Smooth muscle cell (in vitro differentiated cells): ENCODE measurements around the gene NEK10. TPM values are rescaled to one million over a fixed set of nuclear protein-coding genes. Genes with fewer than 3 reads are reported as not detected.

ENCODE experiments used
- DNase-seq: peaks from one replicate; lab custom pipeline; 2025; ENCODE audit not compliant: unreplicated experiment; lab: John Stamatoyannopoulos, UW
- H2AFZ ChIP-seq: fragments of 200-600 bp; sonication (generic); 2 replicates; pipeline ENCODE4 v1.6.0; 2016; ENCODE audit warnings: antibody characterized with exemption, low read depth, mild to moderate bottlenecking
- H3F3A ChIP-seq: fragments of 200-600 bp; sonication (generic); 2 replicates; pipeline ENCODE4 v1.6.0; 2017; ENCODE audit warnings: antibody characterized with exemption, low read depth
- H3K27ac ChIP-seq: fragments of 200-600 bp; sonication (generic); 2 replicates; pipeline ENCODE4 v1.5.1; 2016; ENCODE audit warnings: low read depth, mild to moderate bottlenecking
- H3K27me3 ChIP-seq: fragments of 200-600 bp; sonication (generic); 2 replicates; pipeline ENCODE4 v1.6.1; 2016; ENCODE audit warnings: low read depth, mild to moderate bottlenecking
- H3K36me3 ChIP-seq: fragments of 200-600 bp; sonication (generic); 2 replicates; pipeline ENCODE4 v1.5.1; 2016; ENCODE audit warnings: low read depth
- H3K4me1 ChIP-seq: fragments of 200-600 bp; sonication (generic); 2 replicates; pipeline ENCODE4 v1.5.1; 2016; ENCODE audit warnings: low read depth
- H3K4me2 ChIP-seq: fragments of 200-600 bp; sonication (generic); 2 replicates; pipeline ENCODE4 v1.6.0; 2016; ENCODE audit warnings: mild to moderate bottlenecking
- H3K4me3 ChIP-seq: fragments of 200-600 bp; sonication (generic); 2 replicates; pipeline ENCODE4 v1.5.1; 2016; ENCODE audit warnings: mild to moderate bottlenecking
- H3K79me2 ChIP-seq: fragments of 200-600 bp; sonication (generic); 2 replicates; pipeline ENCODE4 v1.6.0; 2016; ENCODE audit warnings: low read depth, mild to moderate bottlenecking
- H3K9ac ChIP-seq: fragments of 200-600 bp; sonication (generic); 2 replicates; pipeline ENCODE4 v1.6.0; 2016; ENCODE audit warnings: low read depth
- H3K9me3 ChIP-seq: fragments of 200-600 bp; sonication (generic); replicated peaks from 2 replicates; pipeline ENCODE4 v1.5.1; 2016; ENCODE audit warnings: low read depth
- H4K20me1 ChIP-seq: fragments of 200-600 bp; sonication (generic); 2 replicates; pipeline ENCODE4 v1.6.0; 2016; ENCODE audit warnings: low read depth
- WGBS: methylation state at CpG from one replicate; pipeline ENCODE4 v1.1.7; 2016; ENCODE audit warnings: low lambda C conversion rate; 5-methylcytosine and 5-hydroxymethylcytosine counted together
- polyA plus RNA-seq: library from polyadenylated mRNA; unstranded; fragments of >200 nt; fragmentation: Nextera tagmentation; extraction: Ambion mirVana; gene quantifications from 2 replicates; pipeline ENCODE4 v1.2.1, GENCODE V29; 2016
- total RNA-seq: library from RNA; depleted of rRNA; stranded (reverse); fragments of >200 nt; gene quantifications from 2 replicates; pipeline ENCODE4 v1.2.3, GENCODE V29; 2014
- TF ChIP-seq, protein P1 (sequence below): fragments of 200-600 bp; sonication (generic); IDR thresholded peaks from 2 replicates; pipeline ENCODE4 v1.5.1; 2017; ENCODE audit warnings: borderline replicate concordance, mild to moderate bottlenecking, antibody characterized with exemption; ENCODE audit not compliant: insufficient read depth, poor library complexity, severe bottlenecking

Gene NEK10
- total and polyA plus RNA-seq, 2 experiments from 2014 or later: 2.7 TPM; not detected in 1

DNA sequence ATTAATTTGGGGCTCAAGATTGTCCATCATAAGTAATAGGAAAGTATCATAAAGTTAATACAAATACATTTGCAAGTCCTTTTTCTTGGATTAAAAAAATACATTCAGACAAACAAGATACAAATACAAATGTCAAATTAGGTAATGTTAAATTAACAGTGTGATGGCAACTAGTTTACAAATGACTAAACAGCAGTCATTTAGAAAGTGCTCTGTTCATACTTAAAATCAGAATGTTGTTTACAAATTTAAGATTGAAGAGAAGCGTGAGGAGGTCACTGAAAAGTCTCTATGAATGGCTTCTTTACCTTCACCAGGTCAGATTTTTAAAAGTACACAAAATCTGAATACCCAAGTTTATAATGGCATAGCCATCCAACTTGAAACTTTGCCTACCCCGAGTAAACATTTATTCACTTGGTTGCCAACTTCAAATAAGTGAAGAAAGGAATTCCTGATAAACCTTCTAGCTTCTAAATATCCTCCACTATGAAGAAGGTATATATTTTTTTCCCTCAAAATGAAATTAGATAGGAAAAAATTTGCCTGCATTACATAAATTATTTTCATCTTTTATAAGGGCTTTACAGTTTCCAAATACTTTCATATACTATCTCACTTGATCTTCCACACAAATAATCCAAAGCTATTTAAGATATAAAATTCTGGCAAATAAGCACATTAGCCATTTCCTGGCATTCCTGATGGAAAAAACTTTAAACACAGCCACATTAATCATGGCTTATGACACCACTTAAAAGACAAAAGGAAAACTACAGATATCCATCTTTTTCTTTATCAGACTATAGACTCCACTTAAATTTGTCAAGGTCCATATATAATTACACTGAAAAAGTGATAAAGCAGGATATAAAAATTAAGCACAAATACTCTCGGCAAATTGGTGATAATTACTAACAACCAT is 11.5 kb upstream of the NEK10 start:
- Histone ChIP-seq H3K9ac (no peak overlapping the region), H3K9me3 (no peaks in the 10 kb centered on the region), H3K4me3 (no peak overlapping the region), H3K27ac (no peak overlapping the region), H3K4me1 (no peaks in the 10 kb centered on the region), H2AFZ (no peak overlapping the region), H3K36me3 (peaks cover 39% of the 10 kb centered on the region), H3F3A (no peaks in the 10 kb centered on the region), H3K27me3 (no peaks in the 10 kb centered on the region), H3K79me2 (no peaks in the 10 kb centered on the region), H4K20me1 (no peaks in the 10 kb centered on the region), H3K4me2 (no peak overlapping the region)
- WGBS: 95% methylated on average over 3 of the region's 3 CpGs
- DNase-seq: no peak
- TF ChIP-seq, protein P1, sequence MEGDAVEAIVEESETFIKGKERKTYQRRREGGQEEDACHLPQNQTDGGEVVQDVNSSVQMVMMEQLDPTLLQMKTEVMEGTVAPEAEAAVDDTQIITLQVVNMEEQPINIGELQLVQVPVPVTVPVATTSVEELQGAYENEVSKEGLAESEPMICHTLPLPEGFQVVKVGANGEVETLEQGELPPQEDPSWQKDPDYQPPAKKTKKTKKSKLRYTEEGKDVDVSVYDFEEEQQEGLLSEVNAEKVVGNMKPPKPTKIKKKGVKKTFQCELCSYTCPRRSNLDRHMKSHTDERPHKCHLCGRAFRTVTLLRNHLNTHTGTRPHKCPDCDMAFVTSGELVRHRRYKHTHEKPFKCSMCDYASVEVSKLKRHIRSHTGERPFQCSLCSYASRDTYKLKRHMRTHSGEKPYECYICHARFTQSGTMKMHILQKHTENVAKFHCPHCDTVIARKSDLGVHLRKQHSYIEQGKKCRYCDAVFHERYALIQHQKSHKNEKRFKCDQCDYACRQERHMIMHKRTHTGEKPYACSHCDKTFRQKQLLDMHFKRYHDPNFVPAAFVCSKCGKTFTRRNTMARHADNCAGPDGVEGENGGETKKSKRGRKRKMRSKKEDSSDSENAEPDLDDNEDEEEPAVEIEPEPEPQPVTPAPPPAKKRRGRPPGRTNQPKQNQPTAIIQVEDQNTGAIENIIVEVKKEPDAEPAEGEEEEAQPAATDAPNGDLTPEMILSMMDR: no peak

DNA sequence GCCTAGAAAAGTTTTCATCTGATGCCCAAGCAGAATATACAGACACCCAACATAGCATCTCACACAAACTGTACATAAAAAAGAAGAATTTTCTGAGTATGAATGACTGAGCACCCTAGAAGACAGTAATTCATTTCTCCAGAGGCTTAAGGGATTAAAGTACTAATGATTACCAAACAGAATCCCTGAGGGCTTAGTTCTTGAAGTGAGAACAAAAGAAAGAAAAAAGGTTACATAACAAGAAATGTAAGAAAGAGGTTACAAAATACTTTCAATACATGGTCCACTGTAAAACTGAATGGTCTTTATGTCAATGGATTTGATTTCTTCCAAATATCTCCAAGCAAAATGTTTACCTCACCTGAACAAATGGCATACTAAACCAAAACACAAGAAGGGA is 9.1 kb upstream of the NEK10 start:
- Histone ChIP-seq H3K36me3 (peaks cover 28% of the 10 kb centered on the region), H3K4me3 (no peak overlapping the region), H3K27ac (no peak overlapping the region), H3K79me2 (no peaks in the 10 kb centered on the region), H4K20me1 (no peaks in the 10 kb centered on the region), H3K9me3 (no peaks in the 10 kb centered on the region), H3K27me3 (no peaks in the 10 kb centered on the region), H3K4me1 (no peaks in the 10 kb centered on the region), H3F3A (no peaks in the 10 kb centered on the region), H3K9ac (no peak overlapping the region), H3K4me2 (no peak overlapping the region), H2AFZ (no peak overlapping the region)
- TF ChIP-seq, protein P1: no peak
- DNase-seq: no peak

DNA sequence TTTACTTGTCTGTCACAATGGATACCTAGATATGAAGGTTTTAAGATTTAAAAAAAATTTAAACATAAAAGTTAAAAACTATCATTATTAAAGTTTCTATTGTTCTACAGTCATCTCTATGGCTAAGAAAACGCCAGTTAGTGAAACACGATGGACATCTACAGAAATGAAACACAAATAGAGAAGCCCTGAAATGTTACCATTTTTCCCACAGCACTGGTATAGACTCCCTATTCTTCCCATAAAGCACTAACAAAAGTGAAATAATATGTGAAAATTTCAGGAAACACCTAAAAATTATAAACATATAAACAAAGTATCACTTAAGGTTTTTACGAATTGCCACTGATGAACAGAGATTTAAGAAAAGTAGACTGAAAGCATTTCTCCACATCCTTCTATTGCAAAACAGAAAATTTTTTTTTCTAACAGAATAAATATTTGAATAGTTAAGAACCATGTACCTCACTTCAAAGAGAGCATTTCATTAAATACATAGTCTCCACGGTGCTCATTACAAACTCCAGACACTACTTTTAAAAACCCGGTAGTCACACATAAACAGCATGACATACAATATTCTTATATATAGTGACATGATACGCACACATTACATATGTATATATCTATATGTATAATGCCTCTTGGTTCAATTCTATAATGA is 7.1 kb upstream of the NEK10 start:
- no peaks in the 10 kb centered on the region for H4K20me1 ChIP-seq
- H3K4me3 ChIP-seq: no peak overlapping the region
- no peaks in the 10 kb centered on the region for H3K27me3 ChIP-seq
- no peak overlapping the region for H2AFZ ChIP-seq
- H3K9ac ChIP-seq: no peak overlapping the region
- no peaks in the 10 kb centered on the region for H3F3A ChIP-seq
- H3K4me1 ChIP-seq: no peaks in the 10 kb centered on the region
- H3K27ac ChIP-seq: no peak overlapping the region
- H3K36me3 ChIP-seq: peaks cover 15% of the 10 kb centered on the region
- TF ChIP-seq, protein P1: no peak
- no peak for DNase-seq
- H3K9me3 ChIP-seq: no peaks in the 10 kb centered on the region
- H3K4me2 ChIP-seq: no peak overlapping the region
- 97% methylated on average over 6 of the region's 6 CpGs for WGBS
- H3K79me2 ChIP-seq: no peaks in the 10 kb centered on the region
